Thymus (tissue), 11 donors: ENCODE results near the gene REST. TPM values are rescaled to one million over a fixed set of nuclear protein-coding genes. Genes with fewer than 3 reads are reported as not detected.

Experiments used
- DNase-seq, 9 donors: peaks; one replicate each; pipeline ENCODE4 v3.0.0-alpha.2; 2013; ENCODE audit warnings: low spot score in 9 of 9, low read depth in 6 of 9, missing footprints in 1 of 9
- H3K27ac ChIP-seq, 2 donors: one replicate each; pipeline ENCODE4 v1.5.1; 2013; ENCODE audit warnings: control low read depth in 1 of 2, low read depth in 1 of 2, low read length in 1 of 2, mild to moderate bottlenecking in 1 of 2, moderate library complexity in 1 of 2
- H3K27me3 ChIP-seq, 2 donors: one replicate each; pipeline ENCODE4 v1.5.1; 2013; ENCODE audit warnings: low read length in 1 of 2; ENCODE audit not compliant: control insufficient read depth in 2 of 2, insufficient read depth in 1 of 2
- H3K36me3 ChIP-seq, 2 donors: one replicate each; pipeline ENCODE4 v1.5.1; 2013; ENCODE audit warnings: low read length in 1 of 2, mild to moderate bottlenecking in 1 of 2, moderate library complexity in 1 of 2; ENCODE audit not compliant: control insufficient read depth in 2 of 2, insufficient read depth in 2 of 2
- H3K4me1 ChIP-seq, 2 donors: one replicate each; pipeline ENCODE4 v1.5.1; 2013; ENCODE audit warnings: low read length in 2 of 2; ENCODE audit not compliant: control insufficient read depth in 2 of 2, insufficient read depth in 2 of 2
- H3K4me3 ChIP-seq, 2 donors: one replicate each; pipeline ENCODE4 v1.5.1; 2013; ENCODE audit warnings: low read length in 2 of 2, control low read depth in 1 of 2, mild to moderate bottlenecking in 1 of 2
- H3K9me3 ChIP-seq, 2 donors: one replicate each; pipeline ENCODE4 v1.5.1; 2013; ENCODE audit warnings: low read length in 1 of 2, mild to moderate bottlenecking in 1 of 2; ENCODE audit not compliant: control insufficient read depth in 2 of 2, insufficient read depth in 1 of 2
- WGBS: extraction: QIAGEN DNeasy Blood & Tissue Kit; methylation state at CpG from one replicate; pipeline ENCODE4 v1.1.7; 2013; 5-methylcytosine and 5-hydroxymethylcytosine counted together
- polyA plus RNA-seq: library from polyadenylated mRNA; stranded (reverse); fragments of 200-250 nt; gene quantifications from one replicate; pipeline ENCODE4 v1.2.3, GENCODE V29; 2013
- total RNA-seq: library from RNA; stranded (reverse); fragments of 120-200 nt; gene quantifications from one replicate; pipeline ENCODE4 v1.2.4, GENCODE V29; 2013
- donor health status: healthy.

The REST gene
- total and polyA plus RNA-seq, 2 donors = 12.4 to 41.3 TPM

DNA sequence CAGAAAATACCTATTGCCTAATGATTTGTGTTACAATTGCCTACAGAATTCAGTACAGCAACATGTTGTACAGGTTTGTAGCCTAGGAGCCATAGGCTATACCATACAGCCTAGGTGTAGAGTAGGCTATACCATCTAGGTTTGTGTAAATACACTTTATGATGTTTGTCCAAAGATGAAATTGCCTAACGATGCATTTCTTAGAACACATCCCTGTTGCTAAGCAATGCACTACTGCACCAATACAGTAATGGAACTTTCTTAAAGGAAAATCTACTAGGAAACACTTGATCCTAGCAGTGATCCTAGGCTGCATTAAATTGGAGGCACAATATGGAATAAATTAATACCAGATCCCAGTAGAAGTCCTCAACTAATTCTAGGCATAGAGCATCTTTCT, 51.4 kb downstream of the REST start:
- Histone ChIP-seq H3K4me1 (no peaks in the 10 kb centered on the region), H3K4me3 (no peak overlapping the region), H3K36me3 (peaks cover 11 to 26% of the 10 kb centered on the region in 2 donors), H3K27me3 (no peaks in the 10 kb centered on the region), H3K27ac (no peak overlapping the region), H3K9me3 (no peaks in the 10 kb centered on the region)
- WGBS = 94% methylated on average over 1 of the region's 1 CpG
- DNase-seq = no peak

GRCh38 chr4:56961107-56961500, 53.4 kb downstream of the REST start:
- Histone ChIP-seq H3K27me3 (no peaks in the 10 kb centered on the region), H3K9me3 (no peaks in the 10 kb centered on the region), H3K27ac (no peak overlapping the region), H3K4me1 (no peaks in the 10 kb centered on the region), H3K4me3 (no peak overlapping the region), H3K36me3 (peaks cover 28 to 43% of the 10 kb centered on the region in 2 donors)
- no peak for DNase-seq
- 98% methylated on average over 2 of the region's 2 CpGs for WGBS

DNA sequence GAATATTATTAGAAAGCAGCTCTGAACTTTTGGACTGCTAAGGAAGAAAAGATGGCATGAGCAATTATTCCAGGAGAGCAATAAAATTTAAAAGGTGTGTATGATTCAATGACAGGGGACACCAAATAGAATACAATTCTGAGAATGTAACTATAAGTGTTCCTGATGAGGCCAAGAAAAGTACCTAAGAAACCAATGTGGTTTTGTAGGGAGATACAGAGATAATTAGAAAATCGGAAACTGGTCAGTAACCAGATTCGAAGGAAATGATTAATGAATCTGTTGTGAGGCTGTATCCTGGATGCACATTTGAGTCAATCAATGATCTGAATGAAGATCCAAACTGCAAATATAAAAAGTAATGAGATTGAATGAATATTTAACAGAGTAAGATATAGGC, 63.7 kb downstream of the REST start:
- no peak overlapping the region for H3K27ac ChIP-seq
- 97% methylated on average over 2 of the region's 2 CpGs for WGBS

DNA sequence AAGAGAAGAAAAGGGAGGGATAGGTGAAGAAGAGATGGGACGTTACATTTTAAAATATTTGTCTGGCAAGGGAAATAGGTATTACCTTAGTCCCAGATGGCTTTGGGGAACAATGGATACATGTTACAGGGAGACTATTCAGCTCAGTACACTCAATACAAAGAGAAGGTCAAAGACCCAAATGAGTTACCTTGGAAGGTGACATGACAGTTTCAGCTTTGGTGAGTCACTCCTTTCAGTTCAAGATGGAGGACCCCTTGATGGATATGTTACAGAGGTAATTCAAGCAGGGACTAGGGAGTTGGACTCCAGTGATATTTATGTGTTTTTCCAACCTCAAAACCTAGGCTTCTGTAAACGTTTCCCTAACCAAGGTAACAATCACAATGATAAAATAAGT, 64.7 kb downstream of the REST start:
- peaks cover 37 to 51% of the 10 kb centered on the region in 2 donors for H3K36me3 ChIP-seq
- no peak for DNase-seq
- H3K4me3 ChIP-seq = no peak overlapping the region
- peaks cover 0 to 4% of the 10 kb centered on the region in 2 donors for H3K9me3 ChIP-seq
- WGBS = 97% methylated on average over 2 of the region's 2 CpGs
- H3K4me1 ChIP-seq = peaks cover 4 to 18% of the 10 kb centered on the region in 2 donors
- H3K27ac ChIP-seq = no peak overlapping the region
- no peaks in the 10 kb centered on the region for H3K27me3 ChIP-seq

More for the DNA sequence above, 63.7 kb downstream of the REST start:
- no peaks in the 10 kb centered on the region for H3K27me3 ChIP-seq
- peaks cover 0 to 4% of the 10 kb centered on the region in 2 donors for H3K9me3 ChIP-seq
- peaks cover 4 to 16% of the 10 kb centered on the region in 2 donors for H3K4me1 ChIP-seq
- H3K4me3 ChIP-seq = no peak overlapping the region
- no peak for DNase-seq
- H3K36me3 ChIP-seq = peaks cover 38 to 61% of the 10 kb centered on the region in 2 donors

DNA sequence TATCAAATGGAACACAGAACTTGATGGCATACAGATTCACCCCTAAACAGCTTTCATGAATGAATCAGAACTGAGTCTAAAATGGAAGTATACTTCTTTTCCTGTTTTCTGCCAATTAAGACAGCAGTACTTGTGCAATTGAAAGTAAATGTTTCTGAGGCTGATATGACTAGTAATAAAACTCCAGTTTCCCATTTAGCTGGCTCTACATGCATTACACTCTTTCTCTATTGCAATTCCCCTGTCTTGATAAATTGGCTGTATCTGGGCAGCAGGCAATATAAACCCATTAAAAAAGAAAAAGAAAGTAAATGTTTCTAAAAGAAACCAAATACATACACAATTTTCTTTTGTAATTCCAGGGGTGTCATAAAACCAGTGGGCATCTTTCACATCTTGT, 65.1 kb downstream of the REST start:
- Histone ChIP-seq H3K27ac (no peak overlapping the region), H3K27me3 (no peaks in the 10 kb centered on the region), H3K36me3 (peaks cover 37 to 48% of the 10 kb centered on the region in 2 donors), H3K9me3 (peaks cover 0 to 4% of the 10 kb centered on the region in 2 donors), H3K4me3 (no peak overlapping the region), H3K4me1 (peaks cover 4 to 18% of the 10 kb centered on the region in 2 donors)
- no peak for DNase-seq

DNA sequence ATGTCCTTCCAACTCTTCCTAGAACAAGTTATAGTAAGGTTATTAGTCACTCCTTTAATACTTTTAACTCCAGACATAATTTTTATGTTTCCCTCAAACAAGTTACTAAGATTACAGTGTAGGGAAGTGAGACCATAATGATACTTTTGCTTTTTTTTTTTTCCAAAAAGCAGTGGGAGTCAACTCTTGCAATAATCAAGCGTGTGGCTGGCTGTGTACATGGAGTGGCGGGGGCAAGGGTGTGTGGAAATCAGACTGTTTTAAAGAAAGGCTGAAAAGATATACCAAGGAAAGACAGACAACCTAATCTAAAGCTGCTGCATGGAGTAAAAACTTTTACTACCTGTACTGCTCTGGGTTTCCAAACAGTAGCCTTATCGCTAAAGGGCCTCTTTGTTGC, 65.6 kb downstream of the REST start:
- Histone ChIP-seq H3K4me3 (no peak overlapping the region), H3K9me3 (peaks cover 0 to 4% of the 10 kb centered on the region in 2 donors), H3K36me3 (peaks cover 37 to 43% of the 10 kb centered on the region in 2 donors), H3K27me3 (no peaks in the 10 kb centered on the region), H3K27ac (no peak overlapping the region), H3K4me1 (peaks cover 4 to 18% of the 10 kb centered on the region in 2 donors)
- DNase-seq = no peak
- WGBS = 98% methylated on average over 3 of the region's 3 CpGs

DNA sequence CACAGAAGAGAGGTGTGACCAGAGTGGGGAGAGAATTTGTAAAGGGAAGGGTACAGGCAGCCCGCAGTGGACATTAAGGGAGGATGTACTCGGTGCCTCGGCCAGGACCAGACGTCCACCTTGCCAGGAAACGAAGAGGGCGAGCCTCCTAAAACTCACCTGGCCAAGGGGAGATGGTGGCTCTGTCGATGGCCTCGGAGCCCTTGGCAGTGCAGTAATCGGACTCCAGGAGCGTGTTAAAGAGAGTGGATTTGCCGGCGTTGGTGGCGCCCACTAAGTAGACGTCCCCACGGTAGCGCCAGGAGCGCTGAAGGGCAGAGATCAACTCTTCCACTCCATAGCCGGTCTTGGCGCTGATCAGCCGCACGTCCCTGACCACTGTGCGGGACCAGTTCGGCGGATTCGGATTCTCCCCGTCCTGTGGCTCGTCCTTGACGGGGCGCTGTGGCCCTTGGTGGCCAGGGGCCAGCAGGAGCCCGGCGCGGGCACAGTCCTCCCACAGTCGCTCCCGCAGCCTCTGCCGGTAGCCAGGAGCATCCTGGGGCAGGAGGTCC, 68.7 kb downstream of the REST start:
- Histone ChIP-seq H3K4me3 (peak overlapping the region; percentile 75 to 82), H3K9me3 (peaks cover 0 to 4% of the 10 kb centered on the region in 2 donors), H3K4me1 (peaks cover 18 to 30% of the 10 kb centered on the region in 2 donors), H3K27ac (no peak overlapping the region), H3K36me3 (peaks cover 20 to 30% of the 10 kb centered on the region in 2 donors), H3K27me3 (no peaks in the 10 kb centered on the region)
- DNase-seq = peak in 1 of 9 donors; percentile 24
- 6% methylated on average over 35 of the region's 35 CpGs for WGBS

DNA sequence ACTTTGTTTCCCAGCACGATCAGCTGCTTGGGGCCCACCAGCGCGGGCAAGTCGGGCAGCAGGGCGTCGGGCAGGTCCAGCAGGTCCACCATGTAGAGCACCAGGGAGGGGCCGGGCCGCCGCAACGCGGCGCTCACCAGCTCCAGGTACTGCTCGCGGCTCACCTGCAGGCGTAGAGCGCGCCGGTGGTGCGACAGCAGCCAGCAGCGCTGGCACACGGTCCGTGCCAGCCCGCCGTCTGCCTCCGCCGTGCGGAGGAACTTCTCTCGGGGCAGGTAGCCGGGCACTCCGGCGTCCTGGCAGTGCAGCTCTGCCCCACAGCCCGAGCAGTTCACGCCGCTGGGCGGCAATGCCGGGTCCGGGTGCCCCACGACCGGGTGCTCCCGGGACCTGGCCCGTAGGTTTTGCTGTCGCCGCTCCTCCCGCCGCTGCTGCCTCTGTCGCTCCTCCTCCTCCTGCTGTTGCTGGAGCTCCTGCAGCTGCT, 69.2 kb downstream of the REST start:
- H3K27ac ChIP-seq = peak overlapping the region; percentile 64 to 95
- peaks cover 17 to 29% of the 10 kb centered on the region in 2 donors for H3K36me3 ChIP-seq
- peaks cover 0 to 4% of the 10 kb centered on the region in 2 donors for H3K9me3 ChIP-seq
- peak overlapping the region; percentile 75 to 82 for H3K4me3 ChIP-seq
- H3K4me1 ChIP-seq = peaks cover 18 to 30% of the 10 kb centered on the region in 2 donors
- H3K27me3 ChIP-seq = no peaks in the 10 kb centered on the region
- under 1% methylated on average over 46 of the region's 46 CpGs for WGBS
- peak in 4 of 9 donors; percentile 19 to 51 (median 42) for DNase-seq

DNA sequence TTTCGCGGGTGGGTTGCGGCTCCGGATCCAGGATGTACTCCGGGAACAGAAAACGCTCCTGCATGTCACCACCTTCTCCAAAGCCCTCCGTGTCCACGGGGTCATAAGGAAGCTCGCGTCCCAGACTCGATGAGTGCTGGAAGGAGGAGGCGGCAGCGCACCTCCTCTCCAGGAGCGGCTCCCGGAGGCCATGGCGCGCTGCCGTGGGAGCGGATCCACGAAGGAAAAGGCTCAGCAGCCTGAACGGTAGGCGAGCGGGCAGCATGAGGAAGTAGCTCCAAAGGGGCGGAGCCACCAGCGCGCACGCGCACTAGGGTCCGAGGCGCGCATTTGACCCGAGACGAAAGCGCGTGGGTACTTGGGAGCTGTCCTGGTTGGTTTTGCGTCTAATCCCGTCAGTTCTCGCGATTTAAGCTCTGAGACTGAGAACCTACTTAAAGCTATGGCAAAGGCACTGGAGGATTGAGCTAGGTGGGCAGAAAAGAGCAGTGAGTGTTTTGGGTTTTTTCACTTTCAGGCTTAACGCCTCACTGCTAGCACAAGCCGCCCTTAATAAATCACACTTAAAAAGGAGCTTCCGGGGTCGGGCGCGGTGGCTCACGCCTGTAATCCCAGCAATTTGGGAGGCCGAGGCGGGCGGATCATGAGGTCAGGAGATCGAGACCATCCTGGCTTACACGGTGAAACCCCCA, 69.8 kb downstream of the REST start, which contains the start of gene NOA1:
NOA1 (minus strand) TSS at position 286 of the 692 bp plus-strand sequence; CDS start at position 265, 21 bp downstream.
- H3K27ac ChIP-seq = peak within 1 kb of the TSS; percentile 95 to 99
- H3K4me3 ChIP-seq = peak within 1 kb of the TSS; percentile 75 to 82
- peak; percentile 98 to 100 (median 100) for DNase-seq
- peaks cover 13 to 25% of the 10 kb centered on the region in 2 donors for H3K36me3 ChIP-seq
- no peaks in the 10 kb centered on the region for H3K27me3 ChIP-seq
- peaks cover 22 to 30% of the 10 kb centered on the region in 2 donors for H3K4me1 ChIP-seq
- WGBS = under 1% methylated on average over 51 of the region's 51 CpGs
- peaks cover 0 to 3% of the 10 kb centered on the region in 2 donors for H3K9me3 ChIP-seq
